Sigmoid colon (tissue), 7 donors: Measurements from ENCODE around the gene POLD2. TPM values are rescaled to one million over a fixed set of nuclear protein-coding genes. Genes with fewer than 3 reads are reported as not detected.

Experiments
- DNase-seq: peaks from one replicate; pipeline ENCODE4 v3.0.0-alpha.2; 2019
- H3K27ac ChIP-seq, 4 donors: fragments of 200-600 bp; sonication (generic); one replicate each; pipeline ENCODE4 v1.5.1; 2016 to 2019; ENCODE audit warnings: mild to moderate bottlenecking in 1 of 4
- H3K27me3 ChIP-seq, 3 donors: fragments of 200-600 bp; sonication (generic); one replicate each; pipeline ENCODE4 v1.5.1; 2019; ENCODE audit warnings: mild to moderate bottlenecking in 1 of 3
- H3K36me3 ChIP-seq, 4 donors: fragments of 200-600 bp; sonication (generic); one replicate each; pipeline ENCODE4 v1.5.1; 2016 to 2019
- H3K4me1 ChIP-seq, 4 donors: fragments of 200-600 bp; sonication (generic); one replicate each; pipeline ENCODE4 v1.5.1; 2017 to 2019
- H3K4me3 ChIP-seq, 4 donors: fragments of 200-600 bp; sonication (generic); one replicate each; pipeline ENCODE4 v1.5.1; 2017 to 2019; ENCODE audit warnings: mild to moderate bottlenecking in 2 of 4, moderate library complexity in 1 of 4
- H3K9me3 ChIP-seq, 4 donors: fragments of 200-600 bp in 3 of 4; sonication (generic) in 3 of 4; one replicate each; pipeline versions ENCODE4 v1.5.1 to v1.6.1; 2013 to 2019
- EP300 ChIP-seq, 4 donors: sonication (generic); formaldehyde crosslinking; IDR thresholded peaks; one replicate each; pipeline ENCODE4 v1.6.1; 2017; ENCODE audit warnings: antibody characterized with exemption in 4 of 4
- POLR2A ChIP-seq, 2 donors: fragments of 450-650 bp; IDR thresholded peaks; one replicate each; pipeline ENCODE4 v1.6.1; 2016; ENCODE audit warnings: antibody characterized with exemption in 2 of 2, mild to moderate bottlenecking in 2 of 2, moderate library complexity in 2 of 2
- POLR2AphosphoS5 ChIP-seq, 4 donors: sonication (generic); formaldehyde crosslinking; IDR thresholded peaks; one replicate each; pipeline ENCODE4 v1.6.1; 2017; ENCODE audit warnings: antibody characterized with exemption in 4 of 4
- WGBS, 2 donors: extraction: QIAGEN DNeasy Blood & Tissue Kit; methylation state at CpG; one replicate each; pipeline ENCODE4 v1.1.7; 2013; 5-methylcytosine and 5-hydroxymethylcytosine counted together
- intact Hi-C: fragments of 100-400 bp; cut with DNase I; formaldehyde crosslinking; loops from one replicate; pipeline ENCODE4 v1.15.1; 2023
- polyA plus RNA-seq, 3 donors: library from polyadenylated mRNA; stranded (reverse); fragments of 200-250 nt; gene quantifications; one replicate each; pipeline ENCODE4 v1.2.3, GENCODE V29; 2013
- total RNA-seq, 4 donors: library from RNA; depleted of rRNA; stranded (reverse); fragments of >200 nt; gene quantifications; one replicate each; pipeline ENCODE4 v1.1.0, GENCODE V29; 2016
- TF ChIP-seq, protein P1 (sequence below), 4 experiments: fragments of 450-650 bp in 3 of 4; fragments of 200-600 bp in 1 of 4; IDR thresholded peaks; one replicate each; pipeline ENCODE4 v1.5.1; 2016 to 2019; ENCODE audit warnings: antibody characterized with exemption in 4 of 4, mild to moderate bottlenecking in 3 of 4, moderate library complexity in 2 of 4
- donor health status: healthy with polysubstance abuse.
- donor health status: Bipolar disorder and iron deficiency.
- donor health status: healthy.

POLD2 gene
- total and polyA plus RNA-seq, 7 donors: 20.3 to 91.2 (median 35.4) TPM

DNA sequence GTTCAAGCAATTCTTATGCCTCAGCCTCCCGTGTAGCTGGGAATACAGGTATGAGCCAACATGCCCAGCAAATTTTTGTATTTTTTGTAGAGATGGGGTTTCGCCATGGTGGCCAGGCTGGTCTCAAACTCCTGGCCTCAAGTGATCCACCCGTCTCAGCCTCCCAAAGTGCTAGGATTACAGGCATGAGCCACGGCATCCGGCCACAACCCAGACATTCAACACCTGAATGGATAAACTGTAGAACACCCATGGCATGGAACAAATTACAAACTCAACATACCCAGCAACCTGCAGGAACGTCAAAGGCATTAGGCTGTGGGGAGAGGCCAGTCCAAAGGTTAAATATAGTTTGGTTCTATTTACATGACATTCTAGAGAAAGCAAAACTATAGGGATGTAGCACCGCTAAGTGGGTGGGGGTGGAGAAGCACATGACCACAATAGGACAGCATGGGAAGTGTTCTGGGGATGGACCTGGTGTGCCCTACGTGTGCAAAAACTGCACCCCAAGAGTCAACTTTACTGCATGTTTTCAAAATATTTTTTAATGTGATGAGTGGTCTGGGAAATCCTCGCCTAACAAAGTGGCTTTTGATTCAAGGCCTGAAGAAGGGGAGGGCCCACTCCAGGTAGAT lies 51.5 kb downstream of the POLD2 start:
- peak overlapping the region; percentile 60 to 77 (median 62) for H3K27ac ChIP-seq
- peaks cover 0 to 26% (median 24%) of the 10 kb centered on the region in 4 donors for H3K4me1 ChIP-seq

DNA sequence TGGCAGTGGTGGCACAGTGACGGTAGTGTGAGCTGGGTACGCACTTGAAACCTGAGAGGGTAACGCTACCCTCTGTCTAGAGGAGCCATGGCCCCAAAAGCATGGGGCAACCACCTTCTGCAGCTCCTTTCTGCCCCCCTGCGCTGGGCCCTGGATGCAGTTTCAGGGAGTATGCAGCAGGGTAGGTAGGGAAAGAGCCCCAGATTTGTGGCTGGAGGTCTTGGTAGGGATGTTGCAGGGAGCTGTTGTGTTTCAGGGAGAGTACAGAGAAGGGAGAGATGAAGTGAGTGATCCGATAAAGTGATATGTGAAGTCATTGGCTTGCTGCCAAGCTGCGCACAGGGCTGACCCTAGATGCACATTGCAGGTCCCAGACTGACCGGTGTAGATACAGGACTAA lies 55.3 kb downstream of the POLD2 start:
- no peak overlapping the region for H3K4me3 ChIP-seq
- no peak overlapping the region for H3K27ac ChIP-seq
- peak; percentile 57 for DNase-seq
- peaks cover 0 to 6% (median 3%) of the 10 kb centered on the region in 4 donors for H3K36me3 ChIP-seq
- intact Hi-C loops: no loop called here
- no peaks in the 10 kb centered on the region for H3K27me3 ChIP-seq
- TF ChIP-seq POLR2A (IDR thresholded peaks at IDR 0.05) (no peak), POLR2AphosphoS5 (IDR thresholded peaks at IDR 0.05) (peak in 1 of 4 donors; percentile 13)
- H3K4me1 ChIP-seq: peaks cover 0 to 40% (median 35%) of the 10 kb centered on the region in 4 donors
- no peaks in the 10 kb centered on the region for H3K9me3 ChIP-seq
- WGBS, 2 donors: 74 to 81% methylated on average over 7 of the region's 7 CpGs

More for the DNA sequence above, 51.5 kb downstream of the POLD2 start:
- H3K4me3 ChIP-seq: no peak overlapping the region
- no peak for DNase-seq
- peaks cover 9 to 43% (median 15%) of the 10 kb centered on the region in 4 donors for H3K36me3 ChIP-seq
- no peaks in the 10 kb centered on the region for H3K9me3 ChIP-seq
- 32 to 70% methylated on average over 9 of the region's 9 CpGs for WGBS, 2 donors
- no peaks in the 10 kb centered on the region for H3K27me3 ChIP-seq
- intact Hi-C loops: no loop called here
- no peak for TF ChIP-seq EP300 (IDR thresholded peaks at IDR 0.05)
- TF ChIP-seq, protein P1, sequence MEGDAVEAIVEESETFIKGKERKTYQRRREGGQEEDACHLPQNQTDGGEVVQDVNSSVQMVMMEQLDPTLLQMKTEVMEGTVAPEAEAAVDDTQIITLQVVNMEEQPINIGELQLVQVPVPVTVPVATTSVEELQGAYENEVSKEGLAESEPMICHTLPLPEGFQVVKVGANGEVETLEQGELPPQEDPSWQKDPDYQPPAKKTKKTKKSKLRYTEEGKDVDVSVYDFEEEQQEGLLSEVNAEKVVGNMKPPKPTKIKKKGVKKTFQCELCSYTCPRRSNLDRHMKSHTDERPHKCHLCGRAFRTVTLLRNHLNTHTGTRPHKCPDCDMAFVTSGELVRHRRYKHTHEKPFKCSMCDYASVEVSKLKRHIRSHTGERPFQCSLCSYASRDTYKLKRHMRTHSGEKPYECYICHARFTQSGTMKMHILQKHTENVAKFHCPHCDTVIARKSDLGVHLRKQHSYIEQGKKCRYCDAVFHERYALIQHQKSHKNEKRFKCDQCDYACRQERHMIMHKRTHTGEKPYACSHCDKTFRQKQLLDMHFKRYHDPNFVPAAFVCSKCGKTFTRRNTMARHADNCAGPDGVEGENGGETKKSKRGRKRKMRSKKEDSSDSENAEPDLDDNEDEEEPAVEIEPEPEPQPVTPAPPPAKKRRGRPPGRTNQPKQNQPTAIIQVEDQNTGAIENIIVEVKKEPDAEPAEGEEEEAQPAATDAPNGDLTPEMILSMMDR (IDR thresholded peaks at IDR 0.05): no peak
- no peak for TF ChIP-seq POLR2A (IDR thresholded peaks at IDR 0.05)
- no peak for TF ChIP-seq POLR2AphosphoS5 (IDR thresholded peaks at IDR 0.05)

DNA sequence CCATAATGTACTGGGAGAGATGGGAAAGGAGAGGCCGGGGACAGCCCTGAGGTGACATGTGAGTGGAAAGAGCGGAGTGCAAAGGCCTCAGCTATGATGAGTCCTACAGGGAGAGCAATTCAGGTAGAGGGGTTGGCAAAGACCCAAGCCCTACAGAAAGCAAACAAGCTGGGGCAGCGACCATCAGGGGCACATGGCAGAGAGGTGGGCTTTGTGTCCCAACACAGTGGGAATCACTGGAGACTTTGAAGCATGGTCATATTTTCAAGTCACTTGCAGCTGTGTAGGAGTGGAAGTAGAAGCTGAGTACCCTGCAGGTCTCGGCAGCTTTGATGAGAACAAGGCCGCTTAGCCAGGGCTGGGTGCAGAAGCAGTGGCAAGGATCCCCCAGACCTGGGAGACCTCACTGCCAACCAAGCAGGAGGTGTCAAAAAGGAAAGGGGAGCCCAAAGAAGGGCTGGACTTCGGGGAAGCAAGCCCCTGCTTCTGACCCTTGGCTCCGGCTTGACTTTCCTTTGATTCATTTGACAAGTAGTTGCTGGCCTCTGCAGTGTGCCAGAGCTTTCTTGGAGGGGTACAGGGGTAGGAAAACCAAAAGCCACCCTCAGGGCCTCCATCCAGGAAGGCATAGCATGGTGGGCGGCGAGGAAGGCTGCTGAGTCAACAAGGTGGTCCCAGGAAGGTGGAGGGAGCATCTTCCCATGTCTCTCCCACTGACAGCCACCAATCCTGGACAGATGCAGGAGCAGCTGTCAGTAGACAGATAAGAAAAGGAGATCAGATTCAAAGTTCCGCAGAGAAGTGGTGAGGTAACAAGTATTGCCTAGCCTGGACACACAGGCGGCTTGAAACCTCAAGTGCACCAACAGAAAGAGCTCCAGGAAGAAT lies 56.0 kb downstream of the POLD2 start:
- H3K4me3 ChIP-seq: no peak overlapping the region
- H3K4me1 ChIP-seq: peaks cover 0 to 32% (median 27%) of the 10 kb centered on the region in 4 donors
- TF ChIP-seq EP300 (IDR thresholded peaks at IDR 0.05): no peak
- no peak for TF ChIP-seq POLR2A (IDR thresholded peaks at IDR 0.05)
- TF ChIP-seq POLR2AphosphoS5 (IDR thresholded peaks at IDR 0.05): peak in 1 of 4 donors; percentile 17
- H3K27me3 ChIP-seq: no peaks in the 10 kb centered on the region
- peaks cover 0 to 5% (median 0%) of the 10 kb centered on the region in 4 donors for H3K36me3 ChIP-seq
- no peaks in the 10 kb centered on the region for H3K9me3 ChIP-seq
- intact Hi-C loops: no loop called here
- peak; percentile 64 for DNase-seq
- WGBS, 2 donors: 81 to 89% methylated on average over 11 of the region's 11 CpGs
- H3K27ac ChIP-seq: no peak overlapping the region

DNA sequence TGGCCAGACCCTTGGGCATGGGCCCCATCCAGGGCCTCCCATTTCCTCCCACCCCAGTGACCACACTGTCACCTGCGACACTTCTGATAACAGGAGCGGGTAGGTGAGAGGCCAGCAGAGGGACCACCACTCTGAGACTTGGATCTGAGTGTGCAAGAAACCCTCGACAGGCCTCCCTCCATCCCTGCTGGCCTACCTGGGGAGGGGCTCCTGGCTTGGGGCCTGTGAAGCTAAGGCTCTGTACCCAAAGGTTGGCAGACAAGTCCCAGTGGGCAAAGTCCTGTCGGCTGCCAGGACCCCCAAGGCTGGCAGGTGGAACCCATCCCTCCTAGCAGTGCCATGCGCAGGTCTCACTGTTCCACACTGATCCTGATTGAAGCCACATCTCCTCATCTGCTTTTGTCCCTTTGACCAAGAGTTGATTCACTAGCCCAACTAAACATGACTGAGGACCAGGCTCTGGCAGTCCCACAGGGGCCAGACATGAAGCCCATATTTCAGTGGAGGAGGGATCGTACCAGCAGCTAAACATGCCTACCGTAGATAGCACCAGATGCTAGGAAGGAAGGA lies 56.8 kb downstream of the POLD2 start:
- no peaks in the 10 kb centered on the region for H3K27me3 ChIP-seq
- peaks cover 0 to 13% (median 0%) of the 10 kb centered on the region in 4 donors for H3K36me3 ChIP-seq
- no peak overlapping the region for H3K4me3 ChIP-seq
- TF ChIP-seq POLR2AphosphoS5 (IDR thresholded peaks at IDR 0.05) (peak in 1 of 4 donors; percentile 5), EP300 (IDR thresholded peaks at IDR 0.05) (no peak), POLR2A (IDR thresholded peaks at IDR 0.05) (no peak)
- TF ChIP-seq, protein P1 (IDR thresholded peaks at IDR 0.05): no peak
- peaks cover 0 to 25% (median 20%) of the 10 kb centered on the region in 4 donors for H3K4me1 ChIP-seq
- no peaks in the 10 kb centered on the region for H3K9me3 ChIP-seq
- intact Hi-C loops: no loop called here
- WGBS, 2 donors: 72 to 74% methylated on average over 7 of the region's 7 CpGs
- DNase-seq: peak; percentile 60
- no peak overlapping the region for H3K27ac ChIP-seq

DNA sequence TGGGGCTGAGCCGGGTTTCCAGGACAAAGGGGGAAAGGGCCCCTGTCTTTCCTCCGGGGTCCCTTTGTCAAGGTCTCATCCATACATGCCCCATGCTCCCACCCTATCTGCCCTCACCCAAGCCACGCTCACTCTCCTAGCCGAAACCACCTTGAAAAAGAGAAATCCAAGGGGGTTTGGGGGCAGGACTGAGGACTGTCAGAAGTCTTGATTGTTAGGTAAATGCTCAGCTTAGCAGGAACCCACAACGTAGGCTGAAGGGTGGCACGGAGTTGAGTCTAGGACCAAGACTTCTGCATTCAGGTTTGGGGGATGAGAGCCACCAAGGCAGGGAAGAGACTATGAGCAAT lies 57.3 kb downstream of the POLD2 start:
- intact Hi-C loops: no loop called here
- H3K9me3 ChIP-seq: no peaks in the 10 kb centered on the region
- peaks cover 0 to 18% (median 2%) of the 10 kb centered on the region in 4 donors for H3K36me3 ChIP-seq
- TF ChIP-seq EP300 (IDR thresholded peaks at IDR 0.05): no peak
- TF ChIP-seq POLR2A (IDR thresholded peaks at IDR 0.05): no peak
- no peak for TF ChIP-seq POLR2AphosphoS5 (IDR thresholded peaks at IDR 0.05)
- TF ChIP-seq, protein P1 (IDR thresholded peaks at IDR 0.05): no peak
- DNase-seq: no peak
- peaks cover 0 to 25% (median 20%) of the 10 kb centered on the region in 4 donors for H3K4me1 ChIP-seq
- no peak overlapping the region for H3K4me3 ChIP-seq
- WGBS, 2 donors: 29 to 42% methylated on average over 6 of the region's 6 CpGs
- no peaks in the 10 kb centered on the region for H3K27me3 ChIP-seq
- H3K27ac ChIP-seq: no peak overlapping the region
